GM06990 (cell line): Measurements from ENCODE around the gene FOXK1.

Experiments
- DNase-seq: peaks from one replicate; pipeline ENCODE4 v3.0.0-alpha.2; 2011; ENCODE audit not compliant: insufficient read length; ENCODE audit errors: extremely low read depth
- H3K27me3 ChIP-seq: replicated peaks from 2 replicates; pipeline ENCODE4 v1.6.0; 2011; ENCODE audit warnings: low read length; ENCODE audit not compliant: control insufficient read depth, insufficient read depth
- H3K36me3 ChIP-seq: 2 replicates; pipeline ENCODE4 v1.5.1; 2011; ENCODE audit warnings: low read length; ENCODE audit not compliant: control insufficient read depth, insufficient read depth
- H3K4me3 ChIP-seq: replicated peaks from 2 replicates; pipeline ENCODE4 v1.5.1; 2011; ENCODE audit warnings: low read depth, mild to moderate bottlenecking, control low read depth, low read length
- CTCF ChIP-seq: IDR thresholded peaks from 2 replicates; pipeline ENCODE4 v1.5.1; 2011; ENCODE audit warnings: low read length, control low read depth, mild to moderate bottlenecking, inconsistent platforms; ENCODE audit not compliant: insufficient read depth, poor library complexity, severe bottlenecking

Gene FOXK1

GRCh38 chr7:4762121-4763055 is 80.3 kb downstream of the FOXK1 start:
- no peak for TF ChIP-seq CTCF
- H3K27me3 ChIP-seq: no peaks in the 10 kb centered on the region
- H3K36me3 ChIP-seq: peaks cover 24% of the 10 kb centered on the region
- no peak for DNase-seq
- no peak overlapping the region for H3K4me3 ChIP-seq

GRCh38 chr7:4763091-4763793 is 81.1 kb downstream of the FOXK1 start:
- TF ChIP-seq CTCF: no peak
- H3K27me3 ChIP-seq: no peaks in the 10 kb centered on the region
- peaks cover 24% of the 10 kb centered on the region for H3K36me3 ChIP-seq
- no peak overlapping the region for H3K4me3 ChIP-seq
- DNase-seq: no peak

- no peak for TF ChIP-seq CTCF
- DNase-seq: no peak
- Histone ChIP-seq H3K27me3 (no peaks in the 10 kb centered on the region), H3K36me3 (peaks cover 24% of the 10 kb centered on the region), H3K4me3 (no peak overlapping the region)
Measured at GRCh38 chr7:4763794-4764185, 81.7 kb downstream of the FOXK1 start.

GRCh38 chr7:4764402-4765007 is 82.4 kb downstream of the FOXK1 start:
- Histone ChIP-seq H3K4me3 (no peak overlapping the region), H3K27me3 (no peaks in the 10 kb centered on the region), H3K36me3 (peaks cover 20% of the 10 kb centered on the region)
- TF ChIP-seq CTCF: no peak
- no peak for DNase-seq

GRCh38 chr7:4765776-4766490 is 83.8 kb downstream of the FOXK1 start:
- DNase-seq: no peak
- H3K4me3 ChIP-seq: no peak overlapping the region
- H3K27me3 ChIP-seq: no peaks in the 10 kb centered on the region
- no peak for TF ChIP-seq CTCF
- H3K36me3 ChIP-seq: peaks cover 19% of the 10 kb centered on the region
